RWPE2 (cell line): ENCODE results near the gene PPARA.

Source experiments
- ATAC-seq: fragments of 200-7000 bp; cut with Tn5 transposase; 3 replicates; pipeline ENCODE4 v1.9.1; 2021; ENCODE audit warnings: low read depth
- DNase-seq: peaks from one replicate; pipeline ENCODE4 v3.0.0-alpha.2; 2020; ENCODE audit warnings: low spot score
- H3K27ac ChIP-seq: fragments of 450-650 bp; 2 replicates; pipeline ENCODE4 v1.5.1; 2017; ENCODE audit warnings: mild to moderate bottlenecking; ENCODE audit not compliant: poor library complexity, severe bottlenecking
- H3K27me3 ChIP-seq: fragments of 250-450 bp; sonication (Bioruptor Pico); 2 replicates; pipeline ENCODE4 v1.5.1; 2021; ENCODE audit warnings: mild to moderate bottlenecking, moderate library complexity; ENCODE audit not compliant: insufficient read depth, poor library complexity, severe bottlenecking
- H3K36me3 ChIP-seq: fragments of 250-450 bp; sonication (Bioruptor Pico); 2 replicates; pipeline ENCODE4 v1.5.1; 2020; ENCODE audit warnings: low read depth, mild to moderate bottlenecking, moderate library complexity
- H3K4me1 ChIP-seq: fragments of 250-450 bp; sonication (Bioruptor Pico); 2 replicates; pipeline ENCODE4 v1.5.1; 2021; ENCODE audit warnings: mild to moderate bottlenecking, moderate library complexity; ENCODE audit not compliant: insufficient read depth, poor library complexity, severe bottlenecking
- H3K4me3 ChIP-seq: fragments of 250-450 bp; sonication (Bioruptor Pico); 2 replicates; pipeline ENCODE4 v1.5.1; 2021; ENCODE audit warnings: mild to moderate bottlenecking, moderate library complexity; ENCODE audit not compliant: severe bottlenecking
- H3K9me3 ChIP-seq: fragments of 250-450 bp; sonication (Bioruptor Pico); 2 replicates; pipeline ENCODE4 v1.5.1; 2021; ENCODE audit warnings: mild to moderate bottlenecking, moderate library complexity; ENCODE audit not compliant: severe bottlenecking
- TF ChIP-seq, protein P1 (sequence below): fragments of 450-650 bp; IDR thresholded peaks from one replicate; pipeline ENCODE4 v1.5.1; 2017; ENCODE audit warnings: mild to moderate bottlenecking, moderate library complexity; ENCODE audit not compliant: poor library complexity, severe bottlenecking

Gene PPARA

GRCh38 chr22:46273432-46274148 is 123.3 kb downstream of the PPARA start:
- Histone ChIP-seq H3K9me3 (no peaks in the 10 kb centered on the region), H3K27me3 (no peaks in the 10 kb centered on the region), H3K4me1 (no peaks in the 10 kb centered on the region), H3K4me3 (no peak overlapping the region), H3K36me3 (peaks cover 14% of the 10 kb centered on the region), H3K27ac (no peak overlapping the region)
- TF ChIP-seq, protein P1, sequence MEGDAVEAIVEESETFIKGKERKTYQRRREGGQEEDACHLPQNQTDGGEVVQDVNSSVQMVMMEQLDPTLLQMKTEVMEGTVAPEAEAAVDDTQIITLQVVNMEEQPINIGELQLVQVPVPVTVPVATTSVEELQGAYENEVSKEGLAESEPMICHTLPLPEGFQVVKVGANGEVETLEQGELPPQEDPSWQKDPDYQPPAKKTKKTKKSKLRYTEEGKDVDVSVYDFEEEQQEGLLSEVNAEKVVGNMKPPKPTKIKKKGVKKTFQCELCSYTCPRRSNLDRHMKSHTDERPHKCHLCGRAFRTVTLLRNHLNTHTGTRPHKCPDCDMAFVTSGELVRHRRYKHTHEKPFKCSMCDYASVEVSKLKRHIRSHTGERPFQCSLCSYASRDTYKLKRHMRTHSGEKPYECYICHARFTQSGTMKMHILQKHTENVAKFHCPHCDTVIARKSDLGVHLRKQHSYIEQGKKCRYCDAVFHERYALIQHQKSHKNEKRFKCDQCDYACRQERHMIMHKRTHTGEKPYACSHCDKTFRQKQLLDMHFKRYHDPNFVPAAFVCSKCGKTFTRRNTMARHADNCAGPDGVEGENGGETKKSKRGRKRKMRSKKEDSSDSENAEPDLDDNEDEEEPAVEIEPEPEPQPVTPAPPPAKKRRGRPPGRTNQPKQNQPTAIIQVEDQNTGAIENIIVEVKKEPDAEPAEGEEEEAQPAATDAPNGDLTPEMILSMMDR: no peak
- DNase-seq: no peak
- ATAC-seq: no peak

DNA sequence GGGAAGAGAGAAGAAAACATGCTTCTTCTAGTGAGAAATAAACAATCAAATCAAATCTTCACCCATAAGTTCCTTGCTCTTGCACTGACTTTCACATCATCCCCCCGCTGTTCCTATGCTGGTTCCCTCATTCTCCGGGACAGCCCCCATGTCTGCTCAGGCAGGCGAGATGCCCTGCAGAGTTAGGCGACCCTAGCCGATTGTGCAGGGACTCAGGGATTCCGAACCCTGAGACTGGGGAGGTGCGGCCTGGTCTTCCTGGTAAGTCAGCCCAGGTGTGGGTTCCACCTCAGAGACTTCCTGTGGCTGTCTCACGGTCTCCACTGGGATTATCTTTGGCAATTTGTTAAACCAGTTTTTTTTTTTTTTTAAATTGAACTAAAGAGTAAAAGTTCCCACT is 124.1 kb downstream of the PPARA start:
- Histone ChIP-seq H3K27ac (no peak overlapping the region), H3K4me3 (no peak overlapping the region), H3K9me3 (no peaks in the 10 kb centered on the region), H3K27me3 (no peaks in the 10 kb centered on the region), H3K36me3 (peaks cover 19% of the 10 kb centered on the region), H3K4me1 (no peaks in the 10 kb centered on the region)
- ATAC-seq (no peak), DNase-seq (no peak)
- TF ChIP-seq, protein P1: no peak

DNA sequence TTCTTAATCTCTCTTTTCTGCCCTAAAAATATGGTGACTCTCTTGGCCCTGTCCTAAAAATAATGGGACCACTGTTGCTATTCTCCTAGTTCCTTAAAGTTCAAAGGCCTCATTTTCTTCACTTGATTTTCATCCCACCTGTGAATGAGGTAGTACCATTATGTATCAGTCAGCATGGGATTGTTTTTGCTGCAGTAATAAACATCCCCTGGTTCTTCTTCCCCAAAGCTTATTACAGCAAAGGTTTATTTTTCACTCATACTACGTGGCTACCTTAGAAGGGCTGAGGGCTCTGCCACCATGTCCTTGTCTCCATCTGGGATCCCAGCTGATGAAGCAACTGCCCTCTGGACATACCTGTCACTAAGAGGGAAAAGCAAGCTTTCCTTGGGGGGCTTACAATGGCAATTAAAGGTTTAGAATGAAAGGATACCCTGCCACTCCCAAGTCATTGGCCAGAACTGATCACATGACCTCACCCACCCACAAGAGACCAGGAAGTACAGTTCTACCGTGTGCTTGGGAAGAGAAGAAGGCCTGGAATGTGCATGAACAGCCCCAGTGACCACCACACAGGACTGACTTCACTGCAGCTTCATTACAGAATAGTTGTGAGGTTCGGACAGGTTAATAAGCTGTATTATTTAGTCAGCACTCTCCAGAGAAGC is 125.3 kb downstream of the PPARA start:
- DNase-seq (no peak), ATAC-seq (no peak)
- TF ChIP-seq, protein P1: no peak
- H3K4me3 ChIP-seq: no peak overlapping the region
- H3K4me1 ChIP-seq: no peaks in the 10 kb centered on the region
- peaks cover 19% of the 10 kb centered on the region for H3K36me3 ChIP-seq
- no peaks in the 10 kb centered on the region for H3K9me3 ChIP-seq
- no peaks in the 10 kb centered on the region for H3K27me3 ChIP-seq
- H3K27ac ChIP-seq: no peak overlapping the region

DNA sequence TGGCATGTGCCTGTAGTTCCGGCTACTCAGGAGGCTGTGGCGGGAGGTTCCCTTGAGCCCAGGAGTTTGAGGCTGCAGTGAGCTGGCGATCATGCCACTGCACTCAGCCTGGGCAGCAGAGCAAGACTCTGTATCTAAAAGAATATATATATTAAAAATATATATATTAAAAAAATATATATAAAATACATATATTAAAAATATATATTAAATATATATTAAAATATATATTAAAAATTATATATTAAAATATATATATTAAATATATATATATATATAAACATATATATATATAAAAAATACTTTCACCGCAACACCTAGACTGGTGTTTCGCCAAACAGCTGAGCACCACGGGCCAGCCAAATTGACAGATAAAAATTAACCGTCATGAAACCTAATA is 126.2 kb downstream of the PPARA start:
- Histone ChIP-seq H3K4me1 (no peaks in the 10 kb centered on the region), H3K4me3 (no peak overlapping the region), H3K27ac (no peak overlapping the region), H3K9me3 (no peaks in the 10 kb centered on the region), H3K27me3 (no peaks in the 10 kb centered on the region), H3K36me3 (peaks cover 19% of the 10 kb centered on the region)
- no peak for DNase-seq
- ATAC-seq: no peak
- TF ChIP-seq, protein P1: no peak
